Umbilical cord (tissue), 2 donors: Measurements from ENCODE around the gene AHSA1. TPM values are rescaled to one million over a fixed set of nuclear protein-coding genes. Genes with fewer than 3 reads are reported as not detected.

Experiments
- DNase-seq: peaks from one replicate; pipeline ENCODE4 v3.0.0-alpha.2; 2015; ENCODE audit warnings: low spot score
- total RNA-seq: library from RNA; depleted of rRNA; stranded (reverse); fragments of >200 nt; gene quantifications from one replicate; pipeline ENCODE4 v1.2.3, GENCODE V29; 2014; ENCODE audit warnings: low replicate concordance; ENCODE audit not compliant: insufficient read depth

Gene AHSA1
- total RNA-seq, 1 donor from 2014 or later = 66.9 TPM

GRCh38 chr14:77473921-77474320, 16.0 kb downstream of the AHSA1 start:
- DNase-seq = no peak

DNA sequence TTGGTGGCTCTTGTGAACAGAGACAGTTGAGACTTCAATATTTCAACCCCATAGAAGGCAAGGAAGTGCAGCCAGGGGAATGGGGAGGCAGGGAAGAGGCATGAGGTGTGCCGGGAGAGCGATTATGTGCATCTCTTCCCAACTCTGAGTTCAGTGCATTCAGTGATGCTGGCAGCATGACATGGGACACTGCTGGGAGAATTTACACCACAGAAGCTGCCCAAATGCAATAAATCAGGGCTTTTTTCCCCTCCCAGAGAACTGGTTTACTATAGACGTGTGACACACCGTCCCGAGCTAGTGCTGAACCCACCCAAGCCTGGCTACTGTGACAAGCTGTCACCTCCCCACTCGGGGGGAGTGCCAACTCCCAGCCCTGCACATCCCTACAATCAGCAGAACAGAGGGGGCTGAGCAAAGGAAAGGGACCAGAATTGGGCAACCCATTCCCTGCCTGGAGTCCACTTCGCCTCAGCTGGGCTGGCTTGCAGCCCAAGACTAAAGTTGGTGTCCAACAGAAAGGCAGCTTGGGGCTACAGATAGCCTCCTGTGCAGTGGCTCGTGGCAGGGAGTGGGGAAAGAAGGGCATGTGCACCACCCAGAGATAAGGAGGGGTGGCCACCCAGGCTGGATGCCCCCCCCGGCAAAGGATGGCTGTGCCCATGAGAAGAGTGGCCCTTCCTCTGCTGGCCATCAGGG, 16.7 kb downstream of the AHSA1 start:
- DNase-seq = no peak

GRCh38 chr14:77475432-77476115, 17.7 kb downstream of the AHSA1 start:
- no peak for DNase-seq

DNA sequence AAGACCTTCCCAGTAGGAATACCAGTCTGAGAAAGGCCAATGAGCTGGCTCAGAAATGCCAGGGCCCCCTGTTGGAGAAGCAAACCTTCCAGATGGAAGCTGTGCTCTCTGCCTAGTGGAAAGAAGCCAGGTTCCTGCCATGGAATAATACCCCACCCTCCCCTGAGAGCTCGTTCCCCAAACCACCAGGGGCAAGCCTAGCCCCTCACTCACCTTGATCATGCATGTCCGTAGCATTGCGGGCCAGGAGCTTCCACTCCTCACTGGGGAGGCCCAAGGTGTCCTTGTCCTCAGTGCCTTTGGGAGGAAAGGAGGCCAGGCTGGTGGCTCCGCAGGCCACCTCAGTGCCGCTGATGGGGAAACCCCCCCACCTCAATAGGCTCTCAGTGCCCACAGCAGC, 20.1 kb downstream of the AHSA1 start:
- DNase-seq = no peak

DNA sequence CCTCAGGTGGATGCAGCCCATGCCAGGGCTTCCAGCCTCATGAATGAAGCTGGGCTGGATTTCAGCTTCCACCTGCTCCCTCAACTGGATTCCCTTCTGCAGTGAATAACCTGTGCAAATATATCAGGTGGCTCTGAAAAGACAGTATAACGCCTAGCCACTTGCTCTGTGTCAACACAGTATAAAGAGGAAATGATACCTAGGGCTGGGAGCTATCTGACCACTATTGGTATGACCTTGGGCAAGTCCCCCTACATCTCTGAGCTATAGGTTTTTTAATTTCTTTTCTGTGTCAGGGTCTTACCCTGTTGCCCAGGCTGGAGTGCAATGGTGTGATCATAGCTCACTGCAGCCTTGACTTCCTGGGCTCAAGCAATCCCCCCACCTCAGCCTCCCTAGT, 20.9 kb downstream of the AHSA1 start:
- DNase-seq = no peak

DNA sequence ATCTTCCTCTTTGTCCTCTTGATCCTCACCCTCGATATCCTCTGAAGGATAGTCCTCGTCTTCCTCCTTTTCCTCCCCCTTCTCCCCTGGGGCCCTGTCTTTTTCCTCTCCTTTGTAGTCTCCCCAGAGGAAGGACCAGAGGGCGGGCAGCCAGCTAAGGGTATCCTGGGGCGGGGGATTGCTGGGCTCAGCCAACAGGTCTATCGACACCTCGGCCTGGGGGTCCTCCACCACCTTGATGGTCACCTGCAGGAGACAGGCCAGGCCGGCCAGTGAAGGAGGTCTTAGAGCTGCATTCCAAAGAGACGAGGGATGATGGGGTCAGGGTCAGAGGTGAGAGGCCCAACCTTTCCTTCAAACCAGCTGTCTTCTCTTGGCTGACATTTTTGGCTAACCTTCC, 24.5 kb downstream of the AHSA1 start:
- DNase-seq = no peak

DNA sequence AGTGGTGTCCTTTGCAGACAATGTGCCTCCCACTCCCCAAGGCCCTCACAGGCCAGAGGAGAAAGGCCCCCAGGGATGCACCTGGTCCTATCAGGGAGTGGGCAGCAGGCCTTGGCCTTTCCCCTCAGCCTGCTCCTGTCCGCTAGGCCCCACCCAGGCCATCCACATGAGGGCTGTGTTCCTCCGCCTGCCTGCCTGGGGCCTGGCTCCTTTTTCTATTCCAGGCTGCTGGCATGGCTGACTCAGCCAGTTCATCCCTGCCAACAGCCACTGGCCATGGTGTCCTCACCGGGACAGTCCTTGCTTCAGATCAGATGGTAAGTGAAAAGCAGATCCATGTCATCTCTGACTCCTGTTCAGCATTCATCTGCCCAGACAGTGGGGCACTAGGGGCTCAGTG, 27.4 kb downstream of the AHSA1 start:
- no peak for DNase-seq

DNA sequence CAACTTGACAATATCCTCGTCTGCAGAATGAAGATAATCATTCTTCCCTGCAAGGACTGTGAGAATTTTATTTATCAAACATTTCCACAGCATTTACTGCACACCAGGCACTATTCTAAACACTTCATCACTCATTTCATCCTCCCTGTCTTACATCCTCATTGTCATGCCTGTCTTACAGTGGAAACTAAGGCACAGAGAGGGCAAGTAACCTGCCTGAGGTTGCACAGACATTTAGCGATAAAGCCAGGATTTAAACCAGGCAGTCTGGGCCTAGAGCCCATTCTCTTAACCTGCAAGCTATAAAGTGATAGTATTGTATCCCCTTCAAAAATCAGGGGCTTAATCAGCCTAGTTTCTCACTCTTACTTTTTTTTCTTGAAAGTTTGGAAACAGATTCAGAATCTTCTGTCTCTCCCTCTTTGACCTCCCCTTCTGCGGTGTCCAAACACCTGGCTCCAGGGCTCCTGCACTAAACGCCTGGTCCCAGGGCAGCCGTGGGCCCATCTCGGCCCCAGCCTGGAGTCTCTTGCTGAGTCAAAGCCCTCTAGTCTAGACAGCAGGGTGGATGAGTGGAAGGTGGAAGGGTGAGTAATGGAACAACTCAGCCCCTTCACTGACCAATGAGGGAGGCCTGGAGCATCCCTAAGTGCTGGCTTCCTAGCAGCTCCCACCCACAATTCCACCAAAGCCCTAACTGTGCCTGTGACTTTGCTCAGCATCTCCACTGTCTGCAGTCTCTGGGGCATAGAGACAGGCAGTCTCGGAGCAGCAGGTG, 28.2 kb downstream of the AHSA1 start:
- DNase-seq = peak; percentile 5

DNA sequence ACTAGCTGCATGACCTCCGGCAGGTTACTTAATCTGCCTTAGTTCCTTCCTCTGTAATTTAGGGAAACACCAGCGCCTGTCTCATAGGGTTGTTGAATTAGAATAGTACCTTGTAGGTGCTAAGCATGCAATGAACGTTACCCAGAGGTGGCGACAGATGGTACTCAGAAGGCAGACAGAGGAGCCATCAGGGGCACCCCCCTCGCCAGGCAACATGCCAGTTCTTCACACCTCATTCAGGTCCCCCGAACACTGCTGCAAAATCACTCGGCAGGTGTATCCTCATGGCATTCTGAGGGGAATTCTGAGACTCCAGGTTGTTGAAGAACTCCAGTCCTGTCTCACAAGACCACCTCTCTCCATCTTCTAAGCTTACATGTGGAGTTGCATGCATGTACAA, 30.7 kb downstream of the AHSA1 start:
- no peak for DNase-seq

DNA sequence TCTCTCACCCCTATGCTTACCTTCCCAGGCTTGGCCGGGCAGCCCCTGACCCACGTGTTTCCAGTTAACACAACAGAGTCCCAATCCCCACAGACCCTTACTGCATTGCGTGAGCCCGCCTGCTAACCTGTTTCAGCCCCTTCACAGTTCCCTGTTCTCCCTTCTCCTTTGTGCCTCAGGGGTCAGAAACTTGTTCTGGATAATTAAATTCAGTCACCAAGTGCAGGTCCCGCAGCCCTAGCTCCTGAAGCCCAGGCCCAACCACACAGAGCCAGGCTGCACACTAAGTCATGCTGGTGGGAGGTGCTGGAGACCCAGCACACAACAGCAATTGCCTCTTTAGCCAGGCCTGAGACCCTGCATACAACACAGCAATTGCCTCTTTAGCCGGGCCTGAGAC, 31.1 kb downstream of the AHSA1 start:
- no peak for DNase-seq

DNA sequence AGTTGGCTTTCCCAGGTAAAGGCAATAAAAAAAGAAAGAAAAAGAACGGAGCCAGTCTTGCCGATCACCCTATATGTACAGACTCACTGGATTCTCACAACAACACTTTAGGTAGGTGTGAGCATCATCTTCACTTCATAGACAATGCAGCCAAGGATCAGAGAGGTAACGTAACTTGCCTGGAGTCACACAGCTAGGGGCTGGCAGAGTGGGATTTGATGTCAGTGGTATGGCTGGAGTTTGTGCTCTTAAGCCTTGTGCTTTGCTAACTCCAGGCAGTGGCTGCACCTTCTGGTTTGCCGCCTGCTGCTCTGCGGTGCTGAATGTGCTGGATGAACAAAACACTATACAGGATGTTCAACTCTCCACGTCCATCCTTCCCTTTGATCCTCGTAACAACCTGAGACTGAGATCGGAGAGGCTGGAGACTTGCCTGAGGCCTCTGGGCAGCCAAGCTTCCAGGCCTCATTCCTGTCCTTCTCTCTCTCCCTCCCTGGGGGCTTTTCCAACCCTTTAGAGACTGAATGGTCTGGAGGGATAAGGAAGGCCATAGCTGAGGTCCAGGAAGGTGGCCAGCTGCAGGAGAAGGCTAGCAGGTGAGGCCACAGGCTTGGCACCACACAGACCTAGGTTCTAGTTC, 32.6 kb downstream of the AHSA1 start:
- DNase-seq = no peak

DNA sequence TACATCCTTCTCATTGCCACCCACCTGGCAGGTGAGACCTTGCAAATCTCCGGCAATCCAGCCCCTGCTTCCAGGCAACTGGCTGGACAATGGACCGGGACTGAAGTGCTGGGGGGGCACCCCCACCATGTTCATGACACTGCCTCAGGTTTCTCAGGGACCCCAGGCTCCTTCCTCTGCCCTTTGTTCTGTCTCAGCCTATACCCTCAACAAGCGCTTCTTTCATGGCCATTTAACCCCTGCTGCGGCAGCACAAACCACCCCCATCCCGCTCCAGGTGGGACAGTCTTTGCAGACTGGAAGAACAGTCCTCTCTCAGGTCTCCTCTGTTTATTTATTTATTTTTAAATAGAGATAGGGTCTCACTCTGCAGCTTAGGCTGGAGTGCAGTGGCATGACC, 33.2 kb downstream of the AHSA1 start:
- DNase-seq = no peak

GRCh38 chr14:77495334-77495733, 37.4 kb downstream of the AHSA1 start:
- DNase-seq = no peak

- DNase-seq = peak; percentile 49
These were observed 40.5 kb downstream of the AHSA1 start, which contains the start of gene ISM2 for GRCh38 chr14:77498120-77498979. ISM2 (minus strand) TSS chr14:77498816; CDS start chr14:77498793, 23 bp downstream.

DNA sequence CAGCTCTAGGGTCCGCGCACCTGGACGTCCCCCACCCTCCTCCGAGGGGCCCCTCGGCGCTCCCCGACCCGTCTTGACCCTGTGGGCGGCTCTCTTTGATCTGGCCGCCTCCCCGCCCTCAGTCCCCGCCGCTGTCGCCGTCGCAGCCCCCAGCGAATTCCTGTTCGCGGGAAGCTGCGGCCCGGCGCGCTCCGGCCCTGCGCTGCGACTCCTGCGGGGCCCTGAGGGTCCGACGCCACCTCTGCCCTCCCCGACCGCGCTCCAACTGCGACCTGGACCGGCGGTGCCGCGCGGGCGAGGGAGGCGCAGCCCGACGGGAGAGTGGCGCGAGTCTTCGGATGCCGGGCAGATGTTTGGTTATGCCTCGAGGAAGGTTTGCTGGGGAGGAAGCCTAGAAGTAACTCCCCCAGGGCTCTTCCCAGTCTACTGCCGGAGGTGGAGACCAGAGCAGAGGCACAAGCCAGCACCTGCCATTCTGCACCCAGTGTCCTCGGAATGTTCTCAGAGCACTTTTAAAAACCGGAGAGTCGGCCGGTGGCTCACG, 41.2 kb downstream of the AHSA1 start:
- peak; percentile 2 for DNase-seq

DNA sequence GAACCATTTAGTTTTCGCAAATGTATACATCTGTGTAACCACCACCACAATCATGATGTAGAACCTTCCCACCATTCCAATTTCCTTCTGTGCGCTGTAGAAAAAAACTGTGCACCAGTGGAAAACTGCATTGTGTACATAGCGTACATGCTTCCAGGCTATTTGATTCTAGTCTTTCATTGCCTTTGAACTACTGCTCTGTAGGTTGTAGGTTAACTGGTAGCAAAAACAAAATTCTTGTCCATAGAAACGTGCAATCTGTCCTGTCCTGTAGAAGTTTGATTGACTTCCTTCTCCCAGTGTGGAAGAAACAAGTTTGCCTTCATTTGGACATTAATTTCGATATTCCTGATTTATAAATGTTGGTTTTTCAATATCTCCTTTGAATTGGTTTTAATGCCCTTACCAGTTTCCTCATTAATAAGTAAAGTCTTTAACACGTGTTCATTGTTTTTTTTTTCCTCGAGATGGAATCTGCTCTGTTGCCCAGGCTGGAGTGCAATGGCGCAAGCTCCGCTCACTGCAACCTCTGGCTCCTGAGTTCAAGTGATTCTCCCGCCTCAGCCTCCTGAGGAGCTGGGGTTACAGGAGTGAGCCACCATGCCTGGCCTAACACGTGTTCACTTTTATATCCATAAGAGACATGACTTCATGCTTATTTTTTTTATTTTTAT, 44.4 kb downstream of the AHSA1 start:
- DNase-seq = no peak

GRCh38 chr14:77503138-77503537, 45.2 kb downstream of the AHSA1 start:
- no peak for DNase-seq

GRCh38 chr14:77505031-77505430, 47.1 kb downstream of the AHSA1 start:
- no peak for DNase-seq

GRCh38 chr14:77507762-77508161, 49.9 kb downstream of the AHSA1 start:
- no peak for DNase-seq

- DNase-seq = no peak
These were observed 50.4 kb downstream of the AHSA1 start for GRCh38 chr14:77508249-77508648.
